ENCODE results near the gene DDX28. TPM values are rescaled to one million over a fixed set of nuclear protein-coding genes. Genes with fewer than 3 reads are reported as not detected.
"Not testable (repeated sequence)": the region's sequence is repeated elsewhere in the genome, so short reads cannot be mapped to it uniquely, and the experiment has no call there.

Gene DDX28
- total and polyA plus RNA-seq, 4 donors, result 3.6 to 5.3 (median 4.6) TPM

GRCh38 chr16:68005211-68005610, 17.8 kb downstream of the DDX28 start:
- no peak for ATAC-seq (ENCODE audit: low FRiP score)
- intact Hi-C loops (cut with DNase I), result no loop called here
- H3K27ac ChIP-seq (ENCODE audit: low read depth in 1 of 2, low read length in 2 of 2), result no peak overlapping the region
- no peak overlapping the region for H3K4me3 ChIP-seq (ENCODE audit: low read length in 2 of 2)
- 84% methylated on average over 9 of the region's 9 CpGs for WGBS, 2 donors
- no peaks in the 10 kb centered on the region for H3K9me3 ChIP-seq (ENCODE audit: control insufficient read depth, low read length)
- no peaks in the 10 kb centered on the region for H3K36me3 ChIP-seq (ENCODE audit: control insufficient read depth in 1 of 2, insufficient read depth in 2 of 2, low read length in 1 of 2)
- H3K27me3 ChIP-seq (ENCODE audit: control insufficient read depth in 1 of 2, insufficient read depth in 2 of 2, low read length in 1 of 2), result no peaks in the 10 kb centered on the region
- DNase-seq, result no peak
- H3K4me1 ChIP-seq (ENCODE audit: control insufficient read depth in 1 of 2, insufficient read depth in 2 of 2, low read length in 2 of 2), result no peaks in the 10 kb centered on the region

GRCh38 chr16:68003031-68003430, 20.0 kb downstream of the DDX28 start:
- intact Hi-C loops (cut with DNase I), result no loop called here
- H3K36me3 ChIP-seq (ENCODE audit: control insufficient read depth in 1 of 2, insufficient read depth in 2 of 2, low read length in 1 of 2), result no peaks in the 10 kb centered on the region
- 79 to 82% methylated on average over 4 of the region's 4 CpGs for WGBS, 2 donors
- H3K27me3 ChIP-seq (ENCODE audit: control insufficient read depth in 1 of 2, insufficient read depth in 2 of 2, low read length in 1 of 2), result no peaks in the 10 kb centered on the region
- no peak for DNase-seq
- no peak overlapping the region for H3K4me3 ChIP-seq (ENCODE audit: low read length in 2 of 2)
- no peak overlapping the region for H3K27ac ChIP-seq (ENCODE audit: low read depth in 1 of 2, low read length in 2 of 2)
- H3K4me1 ChIP-seq (ENCODE audit: control insufficient read depth in 1 of 2, insufficient read depth in 2 of 2, low read length in 2 of 2), result no peaks in the 10 kb centered on the region
- ATAC-seq (ENCODE audit: low FRiP score), result no peak
- H3K9me3 ChIP-seq (ENCODE audit: control insufficient read depth, low read length), result no peaks in the 10 kb centered on the region

GRCh38 chr16:68000450-68000849, 22.6 kb downstream of the DDX28 start:
- Histone ChIP-seq H3K9me3 (ENCODE audit: control insufficient read depth, low read length) (no peaks in the 10 kb centered on the region), H3K4me3 (ENCODE audit: low read length in 2 of 2) (no peak overlapping the region), H3K4me1 (ENCODE audit: control insufficient read depth in 1 of 2, insufficient read depth in 2 of 2, low read length in 2 of 2) (no peaks in the 10 kb centered on the region), H3K27me3 (ENCODE audit: control insufficient read depth in 1 of 2, insufficient read depth in 2 of 2, low read length in 1 of 2) (no peaks in the 10 kb centered on the region), H3K36me3 (ENCODE audit: control insufficient read depth in 1 of 2, insufficient read depth in 2 of 2, low read length in 1 of 2) (no peaks in the 10 kb centered on the region), H3K27ac (ENCODE audit: low read depth in 1 of 2, low read length in 2 of 2) (no peak overlapping the region)
- DNase-seq (no peak), ATAC-seq (ENCODE audit: low FRiP score) (no peak)
- intact Hi-C loops (cut with DNase I), result no loop called here
- WGBS, 2 donors, result 38 to 42% methylated on average over 3 of the region's 3 CpGs

- no peaks in the 10 kb centered on the region for H3K27me3 ChIP-seq (ENCODE audit: control insufficient read depth in 1 of 2, insufficient read depth in 2 of 2, low read length in 1 of 2)
- ATAC-seq (ENCODE audit: low FRiP score) (no peak), DNase-seq (no peak)
- no peaks in the 10 kb centered on the region for H3K9me3 ChIP-seq (ENCODE audit: control insufficient read depth, low read length)
- H3K36me3 ChIP-seq (ENCODE audit: control insufficient read depth in 1 of 2, insufficient read depth in 2 of 2, low read length in 1 of 2), result no peaks in the 10 kb centered on the region
- H3K27ac ChIP-seq (ENCODE audit: low read depth in 1 of 2, low read length in 2 of 2), result no peak overlapping the region
- H3K4me3 ChIP-seq (ENCODE audit: low read length in 2 of 2), result no peak overlapping the region
- no peaks in the 10 kb centered on the region for H3K4me1 ChIP-seq (ENCODE audit: control insufficient read depth in 1 of 2, insufficient read depth in 2 of 2, low read length in 2 of 2)
- intact Hi-C loops (cut with DNase I), result no loop called here
- WGBS, 2 donors, result 60 to 63% methylated on average over 2 of the region's 2 CpGs
Observed at GRCh38 chr16:67999985-68000384, 23.0 kb downstream of the DDX28 start.

- H3K36me3 ChIP-seq (ENCODE audit: control insufficient read depth in 1 of 2, insufficient read depth in 2 of 2, low read length in 1 of 2); H3K4me1 ChIP-seq (ENCODE audit: control insufficient read depth in 1 of 2, insufficient read depth in 2 of 2, low read length in 2 of 2); H3K9me3 ChIP-seq (ENCODE audit: control insufficient read depth, low read length); H3K27me3 ChIP-seq (ENCODE audit: control insufficient read depth in 1 of 2, insufficient read depth in 2 of 2, low read length in 1 of 2); H3K4me3 ChIP-seq (ENCODE audit: low read length in 2 of 2); intact Hi-C loops (cut with DNase I); H3K27ac ChIP-seq (ENCODE audit: low read depth in 1 of 2, low read length in 2 of 2): not testable (repeated sequence)
- WGBS, 2 donors, result 71 to 72% methylated on average over 18 of the region's 18 CpGs
- DNase-seq (peak in 1 of 2 donors; percentile 78), ATAC-seq (ENCODE audit: low FRiP score) (peak; percentile 70)
Observed at GRCh38 chr16:67998779-67999688, 24.0 kb downstream of the DDX28 start, which contains the start of gene DPEP2. Gene DPEP2, minus strand, starts transcription at chr16:67999484. Its CDS starts 6,272 bp downstream, at chr16:67993212.

- DNase-seq; H3K4me3 ChIP-seq (ENCODE audit: low read length in 2 of 2); H3K36me3 ChIP-seq (ENCODE audit: control insufficient read depth in 1 of 2, insufficient read depth in 2 of 2, low read length in 1 of 2); H3K27me3 ChIP-seq (ENCODE audit: control insufficient read depth in 1 of 2, insufficient read depth in 2 of 2, low read length in 1 of 2); H3K9me3 ChIP-seq (ENCODE audit: control insufficient read depth, low read length); intact Hi-C loops (cut with DNase I); ATAC-seq (ENCODE audit: low FRiP score); H3K27ac ChIP-seq (ENCODE audit: low read depth in 1 of 2, low read length in 2 of 2); H3K4me1 ChIP-seq (ENCODE audit: control insufficient read depth in 1 of 2, insufficient read depth in 2 of 2, low read length in 2 of 2): not testable (repeated sequence)
- WGBS, 2 donors, result 92 to 94% methylated on average over 36 of the region's 36 CpGs
Observed at GRCh38 chr16:67998231-67998778, 24.7 kb downstream of the DDX28 start.

GRCh38 chr16:67996666-67997065, 26.4 kb downstream of the DDX28 start:
- 94% methylated on average over 5 of the region's 5 CpGs for WGBS, 2 donors

GRCh38 chr16:67995423-67995822, 27.6 kb downstream of the DDX28 start:
- intact Hi-C loops (cut with DNase I), result no loop called here
- no peak for ATAC-seq (ENCODE audit: low FRiP score)
- Histone ChIP-seq H3K36me3 (ENCODE audit: control insufficient read depth in 1 of 2, insufficient read depth in 2 of 2, low read length in 1 of 2) (no peaks in the 10 kb centered on the region), H3K27me3 (ENCODE audit: control insufficient read depth in 1 of 2, insufficient read depth in 2 of 2, low read length in 1 of 2) (no peaks in the 10 kb centered on the region), H3K4me3 (ENCODE audit: low read length in 2 of 2) (no peak overlapping the region), H3K9me3 (ENCODE audit: control insufficient read depth, low read length) (no peaks in the 10 kb centered on the region), H3K4me1 (ENCODE audit: control insufficient read depth in 1 of 2, insufficient read depth in 2 of 2, low read length in 2 of 2) (no peaks in the 10 kb centered on the region), H3K27ac (ENCODE audit: low read depth in 1 of 2, low read length in 2 of 2) (no peak overlapping the region)
- DNase-seq, result no peak
- WGBS, 2 donors, result 85 to 86% methylated on average over 5 of the region's 5 CpGs

More at GRCh38 chr16:67996666-67997065, 26.4 kb downstream of the DDX28 start:
- no peak for ATAC-seq (ENCODE audit: low FRiP score)
- Histone ChIP-seq H3K27me3 (ENCODE audit: control insufficient read depth in 1 of 2, insufficient read depth in 2 of 2, low read length in 1 of 2) (no peaks in the 10 kb centered on the region), H3K36me3 (ENCODE audit: control insufficient read depth in 1 of 2, insufficient read depth in 2 of 2, low read length in 1 of 2) (no peaks in the 10 kb centered on the region), H3K4me3 (ENCODE audit: low read length in 2 of 2) (no peak overlapping the region), H3K27ac (ENCODE audit: low read depth in 1 of 2, low read length in 2 of 2) (no peak overlapping the region), H3K9me3 (ENCODE audit: control insufficient read depth, low read length) (no peaks in the 10 kb centered on the region), H3K4me1 (ENCODE audit: control insufficient read depth in 1 of 2, insufficient read depth in 2 of 2, low read length in 2 of 2) (no peaks in the 10 kb centered on the region)
- no peak for DNase-seq
- intact Hi-C loops (cut with DNase I), result no loop called here

- H3K4me3 ChIP-seq (ENCODE audit: low read length in 2 of 2); H3K9me3 ChIP-seq (ENCODE audit: control insufficient read depth, low read length); H3K36me3 ChIP-seq (ENCODE audit: control insufficient read depth in 1 of 2, insufficient read depth in 2 of 2, low read length in 1 of 2); ATAC-seq (ENCODE audit: low FRiP score); H3K4me1 ChIP-seq (ENCODE audit: control insufficient read depth in 1 of 2, insufficient read depth in 2 of 2, low read length in 2 of 2); H3K27me3 ChIP-seq (ENCODE audit: control insufficient read depth in 1 of 2, insufficient read depth in 2 of 2, low read length in 1 of 2); intact Hi-C loops (cut with DNase I); DNase-seq; H3K27ac ChIP-seq (ENCODE audit: low read depth in 1 of 2, low read length in 2 of 2): not testable (repeated sequence)
- 84 to 87% methylated on average over 3 to 6 of the region's 6 CpGs for WGBS, 2 donors
Observed at GRCh38 chr16:67994040-67994408, 29.0 kb downstream of the DDX28 start.

All from aorta (tissue), 5 donors.